ENCODE data around the gene MAMDC4. TPM values are rescaled to one million over a fixed set of nuclear protein-coding genes. Genes with fewer than 3 reads are reported as not detected.

Gene MAMDC4
- total and polyA plus RNA-seq, 2 of the 13 experiments (the other 11 are each of a cell fraction or from before 2014, with no cell fraction given) = 6.0 to 6.8 TPM

DNA sequence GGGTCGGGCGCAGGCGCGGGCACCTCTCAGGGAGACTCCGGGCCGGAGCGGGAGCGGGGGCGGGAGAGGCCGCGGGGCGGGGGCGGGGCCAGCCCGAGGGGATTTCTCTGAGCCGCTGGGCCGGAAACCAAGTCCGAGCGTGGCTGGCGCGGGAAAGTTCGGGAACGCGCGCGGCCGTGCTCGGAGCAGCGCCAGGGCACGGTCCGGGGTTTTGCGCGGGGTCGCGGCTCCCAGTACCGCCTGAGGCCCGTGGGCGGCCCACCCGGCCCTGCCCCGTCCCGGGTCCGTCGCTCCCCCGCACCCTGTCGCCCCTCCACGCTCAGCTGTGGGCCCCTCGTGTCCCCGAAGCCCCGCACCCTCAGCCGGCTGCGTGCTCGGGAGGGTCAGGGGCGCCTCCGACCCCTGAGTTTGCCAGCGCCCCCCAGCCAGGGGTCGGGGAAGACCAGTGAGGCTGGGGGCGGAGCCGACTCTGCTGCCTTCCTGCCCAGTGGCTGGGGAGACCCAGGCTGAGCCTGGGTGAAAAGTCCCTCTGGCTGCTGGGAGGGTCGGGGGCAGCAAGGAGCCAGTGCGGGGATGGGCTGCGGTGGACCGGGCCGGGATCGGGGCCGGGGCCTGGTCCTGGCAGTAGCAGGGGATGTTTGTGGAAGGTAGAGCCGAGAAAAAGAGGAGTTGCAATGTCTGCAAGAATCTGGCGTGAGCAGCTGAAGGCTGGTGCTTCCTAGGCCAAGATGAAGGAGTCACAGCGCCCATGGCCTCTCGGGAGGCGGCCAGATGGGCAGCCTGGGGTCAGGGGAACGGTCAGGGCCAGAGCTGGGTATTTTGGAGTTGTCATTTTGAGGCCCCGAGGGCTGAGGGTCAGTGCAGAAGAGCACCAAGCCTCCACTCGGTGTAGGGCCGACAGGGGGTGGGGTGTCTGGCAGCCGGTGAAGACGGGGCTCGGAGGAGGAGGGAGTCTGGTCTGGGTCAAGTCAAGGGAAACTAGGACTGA, 34.8 kb downstream of the MAMDC4 start (continued):
- TF ChIP-seq, protein P1, sequence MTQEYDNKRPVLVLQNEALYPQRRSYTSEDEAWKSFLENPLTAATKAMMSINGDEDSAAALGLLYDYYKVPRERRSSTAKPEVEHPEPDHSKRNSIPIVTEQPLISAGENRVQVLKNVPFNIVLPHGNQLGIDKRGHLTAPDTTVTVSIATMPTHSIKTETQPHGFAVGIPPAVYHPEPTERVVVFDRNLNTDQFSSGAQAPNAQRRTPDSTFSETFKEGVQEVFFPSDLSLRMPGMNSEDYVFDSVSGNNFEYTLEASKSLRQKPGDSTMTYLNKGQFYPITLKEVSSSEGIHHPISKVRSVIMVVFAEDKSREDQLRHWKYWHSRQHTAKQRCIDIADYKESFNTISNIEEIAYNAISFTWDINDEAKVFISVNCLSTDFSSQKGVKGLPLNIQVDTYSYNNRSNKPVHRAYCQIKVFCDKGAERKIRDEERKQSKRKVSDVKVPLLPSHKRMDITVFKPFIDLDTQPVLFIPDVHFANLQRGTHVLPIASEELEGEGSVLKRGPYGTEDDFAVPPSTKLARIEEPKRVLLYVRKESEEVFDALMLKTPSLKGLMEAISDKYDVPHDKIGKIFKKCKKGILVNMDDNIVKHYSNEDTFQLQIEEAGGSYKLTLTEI (CRISPR knock-in tag; conservative IDR thresholded peaks at IDR 0.05) = no peak
- TF ChIP-seq RXRB (CRISPR knock-in tag; IDR thresholded peaks at IDR 0.05; ENCODE audit: borderline replicate concordance) (0 out of 2 replicates have a peak, but pooled peaks have one; percentile 9), ZNF260 (CRISPR knock-in tag; IDR thresholded peaks at IDR 0.05; ENCODE audit: borderline replicate concordance, low read depth) (no peak), ZNF768 (CRISPR knock-in tag; IDR thresholded peaks at IDR 0.05) (peak; percentile 43; the same call in 1 of the 2 replicates), MIER2 (CRISPR knock-in tag; IDR thresholded peaks at IDR 0.05) (no peak), ZNF234 (CRISPR knock-in tag; conservative IDR thresholded peaks at IDR 0.05) (no peak), ZNF550 (CRISPR knock-in tag; IDR thresholded peaks at IDR 0.05; ENCODE audit: borderline replicate concordance) (no peak)
- TF ChIP-seq, protein P2, sequence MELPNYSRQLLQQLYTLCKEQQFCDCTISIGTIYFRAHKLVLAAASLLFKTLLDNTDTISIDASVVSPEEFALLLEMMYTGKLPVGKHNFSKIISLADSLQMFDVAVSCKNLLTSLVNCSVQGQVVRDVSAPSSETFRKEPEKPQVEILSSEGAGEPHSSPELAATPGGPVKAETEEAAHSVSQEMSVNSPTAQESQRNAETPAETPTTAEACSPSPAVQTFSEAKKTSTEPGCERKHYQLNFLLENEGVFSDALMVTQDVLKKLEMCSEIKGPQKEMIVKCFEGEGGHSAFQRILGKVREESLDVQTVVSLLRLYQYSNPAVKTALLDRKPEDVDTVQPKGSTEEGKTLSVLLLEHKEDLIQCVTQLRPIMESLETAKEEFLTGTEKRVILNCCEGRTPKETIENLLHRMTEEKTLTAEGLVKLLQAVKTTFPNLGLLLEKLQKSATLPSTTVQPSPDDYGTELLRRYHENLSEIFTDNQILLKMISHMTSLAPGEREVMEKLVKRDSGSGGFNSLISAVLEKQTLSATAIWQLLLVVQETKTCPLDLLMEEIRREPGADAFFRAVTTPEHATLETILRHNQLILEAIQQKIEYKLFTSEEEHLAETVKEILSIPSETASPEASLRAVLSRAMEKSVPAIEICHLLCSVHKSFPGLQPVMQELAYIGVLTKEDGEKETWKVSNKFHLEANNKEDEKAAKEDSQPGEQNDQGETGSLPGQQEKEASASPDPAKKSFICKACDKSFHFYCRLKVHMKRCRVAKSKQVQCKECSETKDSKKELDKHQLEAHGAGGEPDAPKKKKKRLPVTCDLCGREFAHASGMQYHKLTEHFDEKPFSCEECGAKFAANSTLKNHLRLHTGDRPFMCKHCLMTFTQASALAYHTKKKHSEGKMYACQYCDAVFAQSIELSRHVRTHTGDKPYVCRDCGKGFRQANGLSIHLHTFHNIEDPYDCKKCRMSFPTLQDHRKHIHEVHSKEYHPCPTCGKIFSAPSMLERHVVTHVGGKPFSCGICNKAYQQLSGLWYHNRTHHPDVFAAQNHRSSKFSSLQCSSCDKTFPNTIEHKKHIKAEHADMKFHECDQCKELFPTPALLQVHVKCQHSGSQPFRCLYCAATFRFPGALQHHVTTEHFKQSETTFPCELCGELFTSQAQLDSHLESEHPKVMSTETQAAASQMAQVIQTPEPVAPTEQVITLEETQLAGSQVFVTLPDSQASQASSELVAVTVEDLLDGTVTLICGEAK (IDR thresholded peaks at IDR 0.05) = no peak
- TF ChIP-seq, protein P2 (CRISPR knock-in tag; IDR thresholded peaks at IDR 0.05) = peak; percentile 59; the same call in 1 of the 2 replicates
- TF ChIP-seq, protein P3, sequence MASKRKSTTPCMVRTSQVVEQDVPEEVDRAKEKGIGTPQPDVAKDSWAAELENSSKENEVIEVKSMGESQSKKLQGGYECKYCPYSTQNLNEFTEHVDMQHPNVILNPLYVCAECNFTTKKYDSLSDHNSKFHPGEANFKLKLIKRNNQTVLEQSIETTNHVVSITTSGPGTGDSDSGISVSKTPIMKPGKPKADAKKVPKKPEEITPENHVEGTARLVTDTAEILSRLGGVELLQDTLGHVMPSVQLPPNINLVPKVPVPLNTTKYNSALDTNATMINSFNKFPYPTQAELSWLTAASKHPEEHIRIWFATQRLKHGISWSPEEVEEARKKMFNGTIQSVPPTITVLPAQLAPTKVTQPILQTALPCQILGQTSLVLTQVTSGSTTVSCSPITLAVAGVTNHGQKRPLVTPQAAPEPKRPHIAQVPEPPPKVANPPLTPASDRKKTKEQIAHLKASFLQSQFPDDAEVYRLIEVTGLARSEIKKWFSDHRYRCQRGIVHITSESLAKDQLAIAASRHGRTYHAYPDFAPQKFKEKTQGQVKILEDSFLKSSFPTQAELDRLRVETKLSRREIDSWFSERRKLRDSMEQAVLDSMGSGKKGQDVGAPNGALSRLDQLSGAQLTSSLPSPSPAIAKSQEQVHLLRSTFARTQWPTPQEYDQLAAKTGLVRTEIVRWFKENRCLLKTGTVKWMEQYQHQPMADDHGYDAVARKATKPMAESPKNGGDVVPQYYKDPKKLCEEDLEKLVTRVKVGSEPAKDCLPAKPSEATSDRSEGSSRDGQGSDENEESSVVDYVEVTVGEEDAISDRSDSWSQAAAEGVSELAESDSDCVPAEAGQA (IDR thresholded peaks at IDR 0.05; ENCODE audit: low read depth) = no peak
- TF ChIP-seq, protein P3 (CRISPR knock-in tag; IDR thresholded peaks at IDR 0.05; ENCODE audit: borderline replicate concordance) = no peak
